K562 (cell line): ENCODE measurements around the gene GNL3. TPM values are rescaled to one million over a fixed set of nuclear protein-coding genes. Genes with fewer than 3 reads are reported as not detected.

Source experiments
- ATAC-seq: fragments of 200-7000 bp; cut with Tn5 transposase; 3 replicates; pipeline ENCODE4 v1.9.1; 2020; ENCODE audit warnings: moderate library complexity
- BruUV-seq: library from RNA; stranded (reverse); fragments of 400-500 nt; replicated peaks from 2 replicates; lab custom pipeline; 2021; lab: Mats Ljungman, UMichigan
- CTCF ChIA-PET: fragments of 300-600 bp; formaldehyde crosslinking; extraction: SDS; loops from one replicate; lab custom pipeline; 2021; ENCODE audit warnings: low intra/inter-chr PET ratio; lab: Yijun Ruan, JAX
- POLR2A ChIA-PET: fragments of 300-600, 350-650 bp; sonication (Branson Sonifier 250); formaldehyde crosslinking; extraction: SDS; loops from one replicate; lab custom pipeline; 2021; ENCODE audit warnings: antibody characterized with exemption, inconsistent platforms; lab: Yijun Ruan, JAX
- DNase-seq, 4 experiments: peaks; one replicate each; pipeline versions ENCODE4 v3.0.0 to v3.0.0-alpha.2; 2011 to 2018; ENCODE audit warnings: low spot score in 3 of 4, mixed read lengths in 3 of 4; ENCODE audit errors: extremely low read depth in 1 of 4
- FAIRE-seq: peaks from 2 replicates; lab custom pipeline; 2011; peaks lifted over from hg19 to GRCh38; lab: Jason Lieb, UNC
- H2AFZ ChIP-seq: 2 replicates; pipeline ENCODE4 v1.6.0; 2011; ENCODE audit warnings: low read depth, low read length, control low read depth, inconsistent platforms
- H3K27ac ChIP-seq: fragments of 200-600 bp; 3 replicates; pipeline ENCODE4 v1.8.0; 2011; ENCODE audit warnings: low read depth, mild to moderate bottlenecking, control low read depth, inconsistent platforms, low read length, moderate library complexity, mixed read lengths; ENCODE audit errors: extremely low read depth
- H3K27me3 ChIP-seq, 2 experiments: fragments of 300-600 bp in 1 of 2; 2 replicates in 1 of 2; 3 replicates in 1 of 2; pipeline versions ENCODE4 v1.6.0 to v1.8.0; 2011; ENCODE audit warnings: inconsistent platforms in 2 of 2, low read length in 2 of 2, mild to moderate bottlenecking in 1 of 2, mixed read lengths in 1 of 2, moderate library complexity in 1 of 2; ENCODE audit not compliant: control insufficient read depth in 2 of 2, insufficient read depth in 2 of 2
- H3K36me3 ChIP-seq: fragments of 300-600 bp; 3 replicates; pipeline ENCODE4 v1.8.0; 2011; ENCODE audit warnings: mild to moderate bottlenecking, low read length, inconsistent platforms; ENCODE audit not compliant: control insufficient read depth, insufficient read depth
- H3K4me1 ChIP-seq, 2 experiments: fragments of 200-600 bp in 1 of 2; replicated peaks in 1 of 2; 2 replicates in 1 of 2; 3 replicates in 1 of 2; pipeline versions ENCODE4 v1.5.1 to v1.8.0; 2011; ENCODE audit warnings: inconsistent platforms in 2 of 2, low read length in 2 of 2, mild to moderate bottlenecking in 1 of 2, mixed read lengths in 1 of 2, moderate library complexity in 1 of 2; ENCODE audit not compliant: control insufficient read depth in 2 of 2, insufficient read depth in 2 of 2
- H3K4me2 ChIP-seq: 2 replicates; pipeline ENCODE4 v1.6.1; 2011; ENCODE audit warnings: low read length, control low read depth, inconsistent platforms, mixed read lengths; ENCODE audit not compliant: insufficient read depth
- H3K4me3 ChIP-seq: fragments of 200-600 bp; sonication (generic), shearing (Covaris generic); 2 replicates; pipeline ENCODE4 v1.5.1; 2016; ENCODE audit warnings: control low read depth, inconsistent platforms
- H3K79me2 ChIP-seq: fragments of 200-600 bp; 3 replicates; pipeline ENCODE4 v1.8.0; 2011; ENCODE audit warnings: low read length, inconsistent platforms; ENCODE audit not compliant: control insufficient read depth, insufficient read depth
- H3K9ac ChIP-seq, 2 experiments: 2 replicates each; pipeline versions ENCODE4 v1.6.0 to v1.6.1; 2011; ENCODE audit warnings: low read depth in 2 of 2, low read length in 2 of 2, control low read depth in 1 of 2, inconsistent platforms in 1 of 2, mild to moderate bottlenecking in 1 of 2, mixed read lengths in 1 of 2; ENCODE audit not compliant: insufficient read depth in 1 of 2
- H3K9me1 ChIP-seq: one replicate; pipeline ENCODE4 v1.6.0; 2011; ENCODE audit warnings: inconsistent platforms, mild to moderate bottlenecking, low read length, moderate library complexity; ENCODE audit not compliant: control insufficient read depth, insufficient read depth
- H3K9me3 ChIP-seq: replicated peaks from 2 replicates; pipeline ENCODE4 v1.5.1; 2011; ENCODE audit warnings: low read depth, low read length, inconsistent platforms; ENCODE audit not compliant: control insufficient read depth, insufficient read depth
- H4K20me1 ChIP-seq: replicated peaks from 2 replicates; pipeline ENCODE4 v1.6.1; 2011; ENCODE audit warnings: low read length, inconsistent platforms, mixed read lengths; ENCODE audit not compliant: control insufficient read depth, insufficient read depth
- CBX8 ChIP-seq: fragments of 200-600 bp; sonication (generic); IDR thresholded peaks from 2 replicates; pipeline ENCODE4 v1.6.1; 2012; ENCODE audit warnings: borderline replicate concordance, mixed run types, low read depth, mild to moderate bottlenecking, moderate library complexity, mixed read lengths, low read length, control low read depth, inconsistent platforms; ENCODE audit not compliant: poor library complexity, severe bottlenecking; ENCODE audit errors: extremely low read depth
- ZBTB8A ChIP-seq: fragments of 450-650 bp; IDR thresholded peaks from 2 replicates; pipeline ENCODE4 v1.6.1; 2018; ENCODE audit warnings: mild to moderate bottlenecking, moderate library complexity; ENCODE audit not compliant: partially characterized antibody
- WGBS: fragments of 100-300 bp; shearing (Covaris generic); methylation state at CpG from one replicate; pipeline ENCODE4 v1.1.6; 2016; ENCODE audit warnings: low coverage, mixed read lengths; ENCODE audit not compliant: insufficient coverage; ENCODE audit errors: missing lambda C conversion rate; 5-methylcytosine and 5-hydroxymethylcytosine counted together
- in situ Hi-C: fragments of 300-500 bp; cut with MboI; formaldehyde crosslinking; loops from 4 replicates; pipeline ENCODE4 v1.15.0; 2018; ENCODE audit warnings: inconsistent platforms, mixed read lengths
- intact Hi-C: fragments of 100-400 bp; cut with micrococcal nuclease; formaldehyde crosslinking; loops from 2 replicates; pipeline ENCODE4 v1.14.2; 2022
- polyA plus RNA-seq, 8 experiments: library from polyadenylated mRNA; depleted of rRNA in 4 of 8; stranded (reverse) in 5 of 8; unstranded in 3 of 8; fragments of >200 nt; fragmentation: Nextera tagmentation in 2 of 8; fragmentation: Illumina TruSeq in 1 of 8; extraction: Ambion mirVana in 2 of 8; extraction: Trizol in 1 of 8; gene quantifications; 2 replicates each; pipeline versions ENCODE4 v1.2.1 to v1.2.3, GENCODE V29; 2011 to 2014; ENCODE audit warnings: inconsistent platforms in 1 of 8, missing spikeins in 1 of 8
- total RNA-seq, 7 experiments: library from RNA; depleted of rRNA in 6 of 7; stranded (reverse); fragments of >200 nt in 6 of 7; fragmentation: Illumina TruSeq in 2 of 7; extraction: Trizol in 2 of 7; gene quantifications; 2 replicates each; pipeline versions ENCODE4 v1.2.1 to v1.2.3, GENCODE V29; 2011 to 2021; ENCODE audit warnings: low replicate concordance in 1 of 7
- TF ChIP-seq, protein P1 (sequence below): sonication (generic); formaldehyde crosslinking; IDR thresholded peaks from 2 replicates; pipeline ENCODE4 v1.8.0; 2023; ENCODE audit warnings: missing genetic modification reagents, mild to moderate bottlenecking, borderline replicate concordance
- TF ChIP-seq, protein P2 (sequence below): fragments of 450-650 bp; formaldehyde crosslinking; IDR thresholded peaks from 2 replicates; pipeline ENCODE4 v1.4.0; 2020; ENCODE audit warnings: mild to moderate bottlenecking, moderate library complexity

The GNL3 gene
- total and polyA plus RNA-seq, 9 of the 15 experiments (the other 6 are each of a cell fraction or from before 2014, with no cell fraction given): 132 to 313 (median 220) TPM

DNA sequence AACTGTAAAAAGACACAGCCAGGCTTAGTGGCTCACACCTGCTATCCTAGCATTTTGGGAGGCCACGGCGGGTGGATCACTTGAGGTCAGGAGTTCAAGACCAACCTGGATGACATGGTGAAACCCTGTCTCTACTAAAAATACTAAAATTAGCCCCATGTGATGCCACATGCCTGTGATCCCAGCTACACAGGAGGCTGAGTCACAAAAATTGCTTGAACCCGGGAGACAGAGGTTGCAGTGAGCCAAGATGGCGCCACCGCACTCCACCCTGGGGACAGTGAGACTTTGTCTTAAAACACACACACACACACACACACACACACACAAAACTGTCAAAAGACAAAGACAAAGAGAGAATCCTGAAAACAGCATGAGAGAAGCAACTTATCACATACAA lies 38.1 kb downstream of the GNL3 start (continued):
- TF ChIP-seq, protein P1, sequence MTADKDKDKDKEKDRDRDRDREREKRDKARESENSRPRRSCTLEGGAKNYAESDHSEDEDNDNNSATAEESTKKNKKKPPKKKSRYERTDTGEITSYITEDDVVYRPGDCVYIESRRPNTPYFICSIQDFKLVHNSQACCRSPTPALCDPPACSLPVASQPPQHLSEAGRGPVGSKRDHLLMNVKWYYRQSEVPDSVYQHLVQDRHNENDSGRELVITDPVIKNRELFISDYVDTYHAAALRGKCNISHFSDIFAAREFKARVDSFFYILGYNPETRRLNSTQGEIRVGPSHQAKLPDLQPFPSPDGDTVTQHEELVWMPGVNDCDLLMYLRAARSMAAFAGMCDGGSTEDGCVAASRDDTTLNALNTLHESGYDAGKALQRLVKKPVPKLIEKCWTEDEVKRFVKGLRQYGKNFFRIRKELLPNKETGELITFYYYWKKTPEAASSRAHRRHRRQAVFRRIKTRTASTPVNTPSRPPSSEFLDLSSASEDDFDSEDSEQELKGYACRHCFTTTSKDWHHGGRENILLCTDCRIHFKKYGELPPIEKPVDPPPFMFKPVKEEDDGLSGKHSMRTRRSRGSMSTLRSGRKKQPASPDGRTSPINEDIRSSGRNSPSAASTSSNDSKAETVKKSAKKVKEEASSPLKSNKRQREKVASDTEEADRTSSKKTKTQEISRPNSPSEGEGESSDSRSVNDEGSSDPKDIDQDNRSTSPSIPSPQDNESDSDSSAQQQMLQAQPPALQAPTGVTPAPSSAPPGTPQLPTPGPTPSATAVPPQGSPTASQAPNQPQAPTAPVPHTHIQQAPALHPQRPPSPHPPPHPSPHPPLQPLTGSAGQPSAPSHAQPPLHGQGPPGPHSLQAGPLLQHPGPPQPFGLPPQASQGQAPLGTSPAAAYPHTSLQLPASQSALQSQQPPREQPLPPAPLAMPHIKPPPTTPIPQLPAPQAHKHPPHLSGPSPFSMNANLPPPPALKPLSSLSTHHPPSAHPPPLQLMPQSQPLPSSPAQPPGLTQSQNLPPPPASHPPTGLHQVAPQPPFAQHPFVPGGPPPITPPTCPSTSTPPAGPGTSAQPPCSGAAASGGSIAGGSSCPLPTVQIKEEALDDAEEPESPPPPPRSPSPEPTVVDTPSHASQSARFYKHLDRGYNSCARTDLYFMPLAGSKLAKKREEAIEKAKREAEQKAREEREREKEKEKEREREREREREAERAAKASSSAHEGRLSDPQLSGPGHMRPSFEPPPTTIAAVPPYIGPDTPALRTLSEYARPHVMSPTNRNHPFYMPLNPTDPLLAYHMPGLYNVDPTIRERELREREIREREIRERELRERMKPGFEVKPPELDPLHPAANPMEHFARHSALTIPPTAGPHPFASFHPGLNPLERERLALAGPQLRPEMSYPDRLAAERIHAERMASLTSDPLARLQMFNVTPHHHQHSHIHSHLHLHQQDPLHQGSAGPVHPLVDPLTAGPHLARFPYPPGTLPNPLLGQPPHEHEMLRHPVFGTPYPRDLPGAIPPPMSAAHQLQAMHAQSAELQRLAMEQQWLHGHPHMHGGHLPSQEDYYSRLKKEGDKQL: no peak
- TF ChIP-seq CBX8 (no peak), ZBTB8A (no peak)

DNA sequence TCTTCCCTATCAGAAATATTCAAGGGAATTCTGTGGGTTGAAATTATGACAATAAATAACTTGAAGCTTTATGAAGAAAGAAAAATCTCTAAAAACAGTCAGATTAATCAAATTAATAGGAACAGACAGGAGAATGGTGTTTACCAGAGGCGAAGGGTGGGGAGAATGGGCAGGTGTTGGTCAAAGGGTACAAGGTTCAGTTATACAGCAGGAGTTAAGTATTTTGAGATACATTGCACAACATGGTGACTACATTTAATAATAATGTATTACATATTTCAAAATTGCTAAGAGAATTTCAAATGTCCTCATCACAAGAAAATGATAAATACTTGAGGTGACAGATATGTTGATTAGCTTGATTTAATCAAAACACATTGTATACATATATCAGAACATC lies 38.7 kb downstream of the GNL3 start:
- no peaks in the 10 kb centered on the region for H3K79me2 ChIP-seq
- H3K27ac ChIP-seq: no peak overlapping the region
- POLR2A ChIA-PET: interaction anchor here (0.7 kb wide), 1 partner anchor 276 kb away, joined by 3 read pairs; no protein-coding TSS in a partner anchor
- in situ Hi-C loops: no loop called here
- WGBS: 78% methylated on average over 1 of the region's 1 CpG
- CTCF ChIA-PET: no interaction called here
- no peak overlapping the region for H2AFZ ChIP-seq
- H3K4me1 ChIP-seq: no peaks in the 10 kb centered on the region
- TF ChIP-seq, protein P2, sequence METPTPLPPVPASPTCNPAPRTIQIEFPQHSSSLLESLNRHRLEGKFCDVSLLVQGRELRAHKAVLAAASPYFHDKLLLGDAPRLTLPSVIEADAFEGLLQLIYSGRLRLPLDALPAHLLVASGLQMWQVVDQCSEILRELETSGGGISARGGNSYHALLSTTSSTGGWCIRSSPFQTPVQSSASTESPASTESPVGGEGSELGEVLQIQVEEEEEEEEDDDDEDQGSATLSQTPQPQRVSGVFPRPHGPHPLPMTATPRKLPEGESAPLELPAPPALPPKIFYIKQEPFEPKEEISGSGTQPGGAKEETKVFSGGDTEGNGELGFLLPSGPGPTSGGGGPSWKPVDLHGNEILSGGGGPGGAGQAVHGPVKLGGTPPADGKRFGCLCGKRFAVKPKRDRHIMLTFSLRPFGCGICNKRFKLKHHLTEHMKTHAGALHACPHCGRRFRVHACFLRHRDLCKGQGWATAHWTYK (CRISPR knock-in tag): no peak
- TF ChIP-seq, all 486 proteins: peak for 0
- no TSS peak for BruUV-seq
- ATAC-seq (no peak), DNase-seq (no peak), FAIRE-seq (no peak)
- H3K27me3 ChIP-seq: no peaks in the 10 kb centered on the region
- intact Hi-C loops: no loop called here
- no peak overlapping the region for H3K9ac ChIP-seq
- H3K9me3 ChIP-seq: no peaks in the 10 kb centered on the region; the same call in 1 of the 2 replicates
- H4K20me1 ChIP-seq: no peaks in the 10 kb centered on the region
- no peak overlapping the region for H3K4me3 ChIP-seq
- no peak overlapping the region for H3K4me2 ChIP-seq
- no peaks in the 10 kb centered on the region for H3K36me3 ChIP-seq
- no peaks in the 10 kb centered on the region for H3K9me1 ChIP-seq
